ENCODE data around the gene NYAP1. TPM values are rescaled to one million over a fixed set of nuclear protein-coding genes. Genes with fewer than 3 reads are reported as not detected.

Gene NYAP1
- total RNA-seq, 2 donors from 2014 or later = 0.92 to 0.95 TPM

DNA sequence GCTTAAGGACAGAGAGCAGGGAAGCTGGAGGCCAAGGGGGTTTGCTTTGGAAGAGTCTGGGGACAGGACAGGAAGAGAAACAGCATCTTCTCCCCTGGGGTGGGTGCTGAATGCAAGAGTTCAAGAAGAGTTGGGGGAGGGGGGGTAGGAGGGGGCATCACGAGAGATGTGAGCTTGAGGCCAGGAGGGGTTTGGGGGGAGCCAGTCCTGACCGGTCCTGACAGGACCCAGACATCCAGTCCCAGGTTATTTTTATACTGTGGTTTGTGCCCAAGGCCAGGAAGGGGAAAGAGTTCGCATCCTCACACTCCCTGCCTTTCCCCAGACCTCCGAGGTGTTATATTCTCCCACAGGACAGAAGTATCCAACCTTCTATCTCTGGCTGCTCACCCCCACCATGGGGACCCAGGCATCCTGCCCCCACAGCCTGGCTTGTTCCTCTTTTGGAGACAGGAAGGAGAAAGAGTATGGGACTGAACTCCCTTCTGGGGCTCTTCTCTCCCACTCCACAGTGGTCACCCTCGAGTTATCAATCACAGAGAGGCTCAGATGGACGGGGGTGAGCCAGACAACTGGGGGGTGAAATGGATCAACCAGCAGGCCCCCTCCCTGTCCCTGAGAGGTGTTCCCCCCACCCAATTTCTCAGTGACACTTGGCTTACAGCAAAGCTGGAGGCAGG is 7.5 kb upstream of the NYAP1 start:
- DNase-seq (ENCODE audit: low spot score) (no peak), ATAC-seq (ENCODE audit: insufficient number of reproducible peaks, low FRiP score, low read depth) (no peak)
- TF ChIP-seq, protein P1, sequence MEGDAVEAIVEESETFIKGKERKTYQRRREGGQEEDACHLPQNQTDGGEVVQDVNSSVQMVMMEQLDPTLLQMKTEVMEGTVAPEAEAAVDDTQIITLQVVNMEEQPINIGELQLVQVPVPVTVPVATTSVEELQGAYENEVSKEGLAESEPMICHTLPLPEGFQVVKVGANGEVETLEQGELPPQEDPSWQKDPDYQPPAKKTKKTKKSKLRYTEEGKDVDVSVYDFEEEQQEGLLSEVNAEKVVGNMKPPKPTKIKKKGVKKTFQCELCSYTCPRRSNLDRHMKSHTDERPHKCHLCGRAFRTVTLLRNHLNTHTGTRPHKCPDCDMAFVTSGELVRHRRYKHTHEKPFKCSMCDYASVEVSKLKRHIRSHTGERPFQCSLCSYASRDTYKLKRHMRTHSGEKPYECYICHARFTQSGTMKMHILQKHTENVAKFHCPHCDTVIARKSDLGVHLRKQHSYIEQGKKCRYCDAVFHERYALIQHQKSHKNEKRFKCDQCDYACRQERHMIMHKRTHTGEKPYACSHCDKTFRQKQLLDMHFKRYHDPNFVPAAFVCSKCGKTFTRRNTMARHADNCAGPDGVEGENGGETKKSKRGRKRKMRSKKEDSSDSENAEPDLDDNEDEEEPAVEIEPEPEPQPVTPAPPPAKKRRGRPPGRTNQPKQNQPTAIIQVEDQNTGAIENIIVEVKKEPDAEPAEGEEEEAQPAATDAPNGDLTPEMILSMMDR (IDR thresholded peaks at IDR 0.05) = no peak
- Histone ChIP-seq H3K27ac (peak overlapping the region; percentile 44 to 90), H3K36me3 (peaks cover 16% of the 10 kb centered on the region), H3K27me3 (replicated peaks; ENCODE audit: insufficient read depth) (no peaks in the 10 kb centered on the region), H3K4me1 (ENCODE audit: control insufficient read depth in 1 of 2, low read depth in 2 of 2) (peaks cover 34 to 61% of the 10 kb centered on the region in 2 donors), H3K9me3 (no peaks in the 10 kb centered on the region), H3K4me3 (peak overlapping the region; percentile 99)

DNA sequence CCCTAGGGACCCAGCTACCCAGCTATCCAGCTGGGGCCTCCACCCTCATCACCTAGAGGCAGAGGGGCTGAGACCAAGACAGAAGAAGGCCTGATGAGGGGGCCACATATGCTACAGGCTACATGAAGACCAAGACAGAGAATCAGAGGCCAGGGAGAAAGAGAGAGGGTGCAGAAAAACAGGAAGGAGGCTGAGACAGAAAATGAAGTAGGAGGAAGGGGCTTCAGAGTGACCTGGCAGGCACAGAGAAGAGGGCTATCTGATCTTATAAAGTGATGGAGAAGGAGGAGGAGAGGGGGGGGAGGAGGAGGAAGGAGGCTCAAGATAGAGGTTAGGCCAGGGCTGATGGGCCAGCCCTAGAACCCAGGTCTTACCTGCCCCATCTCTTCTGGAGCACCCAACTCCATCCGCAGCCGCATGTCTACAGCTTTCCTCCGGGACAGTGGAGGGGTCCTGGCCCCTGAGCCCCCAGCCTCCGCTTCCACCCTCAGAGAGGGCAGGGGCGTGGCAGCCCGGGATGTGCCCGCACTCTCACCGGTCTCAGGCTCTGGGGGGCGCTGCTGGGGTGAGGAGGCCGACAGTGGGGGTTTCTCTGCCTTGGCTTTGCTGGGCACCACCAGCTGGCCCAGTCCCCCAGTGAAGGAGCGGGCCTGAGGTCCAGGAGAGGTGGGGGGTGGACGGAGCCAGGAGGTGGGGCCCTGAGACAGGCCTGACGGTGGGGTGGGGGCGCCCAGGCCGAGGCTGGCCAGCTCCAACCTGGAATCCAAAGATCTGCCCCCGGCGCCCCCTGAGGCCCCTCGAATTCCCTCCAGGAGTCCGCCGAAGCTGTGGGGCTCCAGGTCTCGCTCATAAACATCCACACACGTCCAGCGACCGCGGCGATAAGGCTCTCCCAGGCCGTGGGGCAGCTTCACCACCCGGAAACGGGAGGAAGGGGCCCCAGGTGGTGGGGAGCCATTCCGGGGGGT is 6.5 kb upstream of the NYAP1 start:
- TF ChIP-seq, protein P1 (IDR thresholded peaks at IDR 0.05) = no peak
- Histone ChIP-seq H3K27me3 (replicated peaks; ENCODE audit: insufficient read depth) (no peaks in the 10 kb centered on the region), H3K4me1 (ENCODE audit: control insufficient read depth in 1 of 2, low read depth in 2 of 2) (peaks cover 34 to 61% of the 10 kb centered on the region in 2 donors), H3K9me3 (no peaks in the 10 kb centered on the region), H3K4me3 (peak overlapping the region; percentile 99), H3K36me3 (peaks cover 12% of the 10 kb centered on the region), H3K27ac (peak overlapping the region; percentile 63 to 90)
- no peak for DNase-seq (ENCODE audit: low spot score)
- no peak for ATAC-seq (ENCODE audit: insufficient number of reproducible peaks, low FRiP score, low read depth)

DNA sequence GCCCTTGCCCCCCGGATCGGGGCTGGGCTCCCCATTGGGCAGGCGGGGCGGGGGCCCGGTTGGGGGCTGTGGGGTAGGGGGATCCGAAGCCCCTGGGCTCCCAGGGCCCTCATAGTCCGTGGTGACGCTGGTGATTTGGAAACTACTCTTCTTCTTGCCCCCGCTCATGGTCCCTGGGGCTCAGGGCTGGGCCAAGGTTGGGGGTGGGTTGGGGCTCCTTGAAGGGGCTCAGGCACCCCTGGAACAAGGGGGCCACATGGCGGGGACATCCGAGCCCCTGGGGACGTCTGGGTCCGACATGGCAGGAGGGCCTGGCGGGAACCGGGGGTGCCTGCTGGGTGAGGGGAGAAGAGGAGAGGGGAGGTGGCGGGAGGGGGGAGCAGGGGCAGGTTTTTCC is 5.9 kb upstream of the NYAP1 start:
- ATAC-seq (ENCODE audit: insufficient number of reproducible peaks, low FRiP score, low read depth) = no peak
- no peaks in the 10 kb centered on the region for H3K27me3 ChIP-seq (replicated peaks; ENCODE audit: insufficient read depth)
- H3K9me3 ChIP-seq = no peaks in the 10 kb centered on the region
- H3K27ac ChIP-seq = peak overlapping the region; percentile 63 to 90
- H3K4me1 ChIP-seq (ENCODE audit: control insufficient read depth in 1 of 2, low read depth in 2 of 2) = peaks cover 36 to 58% of the 10 kb centered on the region in 2 donors
- DNase-seq (ENCODE audit: low spot score) = no peak
- TF ChIP-seq, protein P1 (IDR thresholded peaks at IDR 0.05) = no peak
- peak overlapping the region; percentile 99 for H3K4me3 ChIP-seq
- peaks cover 12% of the 10 kb centered on the region for H3K36me3 ChIP-seq

DNA sequence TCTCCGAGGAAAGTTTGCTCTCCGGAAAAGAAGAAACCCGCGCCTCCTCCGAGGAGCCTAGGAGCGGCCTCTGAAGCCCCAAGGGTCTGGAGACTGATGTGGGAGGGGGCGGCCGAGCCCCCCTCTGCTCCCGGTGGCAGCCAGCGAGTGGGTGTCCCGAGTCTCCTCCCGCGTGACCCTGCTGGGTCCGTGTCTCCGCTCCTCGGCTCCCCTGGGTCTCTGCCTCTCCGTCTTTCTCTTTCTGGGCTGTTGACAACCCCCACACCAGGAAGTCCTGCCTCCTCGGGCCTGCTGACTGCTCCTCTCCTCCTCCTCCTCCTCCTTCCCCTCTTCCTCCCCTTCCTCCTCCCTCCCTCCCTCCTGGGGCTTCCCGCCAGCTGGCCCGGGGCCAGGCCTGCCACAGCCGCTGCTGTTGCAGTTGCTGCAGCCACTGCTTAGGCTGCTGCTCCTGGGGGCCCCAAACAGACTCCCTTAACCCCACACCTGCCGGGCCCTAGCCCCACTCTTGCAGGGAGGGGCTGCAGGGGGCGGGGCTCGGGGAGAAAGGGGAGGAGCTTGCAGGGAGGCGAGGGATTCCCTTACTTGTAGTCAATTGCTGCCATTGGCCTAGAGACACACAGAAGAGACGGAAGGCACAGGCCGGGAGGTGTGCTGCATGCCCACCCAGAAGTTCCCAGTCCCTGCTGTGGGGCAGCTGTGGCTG is 4.6 kb upstream of the NYAP1 start, which contains the start of gene TSC22D4:
TSC22D4 (minus strand) TSS at position 257 of the 703 bp plus-strand sequence. CDS start 1,176 bp downstream, outside the sequence.
- peak; percentile 81 for ATAC-seq (ENCODE audit: insufficient number of reproducible peaks, low FRiP score, low read depth)
- Histone ChIP-seq H3K9me3 (no peaks in the 10 kb centered on the region), H3K36me3 (peaks cover 7% of the 10 kb centered on the region), H3K4me3 (peak within 1 kb of the TSS; percentile 99), H3K4me1 (ENCODE audit: control insufficient read depth in 1 of 2, low read depth in 2 of 2) (peaks cover 32 to 50% of the 10 kb centered on the region in 2 donors), H3K27me3 (replicated peaks; ENCODE audit: insufficient read depth) (no peaks in the 10 kb centered on the region), H3K27ac (peak within 1 kb of the TSS; percentile 80 to 90)
- DNase-seq (ENCODE audit: low spot score) = peak; percentile 92
- TF ChIP-seq, protein P1 (IDR thresholded peaks at IDR 0.05) = no peak
